MM.1S (cell line): Measurements from ENCODE around the gene AGO1.

Experiments used
- DNase-seq: peaks from one replicate; pipeline ENCODE4 v3.0.0-alpha.2; 2015
- H2AFZ ChIP-seq: fragments of 300-600 bp; sonication (generic); 2 replicates; pipeline ENCODE4 v1.6.0; 2016; ENCODE audit warnings: antibody characterized with exemption, low read length
- H3F3A ChIP-seq: fragments of 300-600 bp; sonication (generic); 2 replicates; pipeline ENCODE4 v1.6.1; 2016; ENCODE audit warnings: mild to moderate bottlenecking, antibody characterized with exemption, low read length, moderate library complexity, mixed read lengths; ENCODE audit not compliant: insufficient read depth
- H3K27ac ChIP-seq: fragments of 300-600 bp; sonication (generic); 2 replicates; pipeline ENCODE4 v1.5.1; 2016; ENCODE audit warnings: mild to moderate bottlenecking, low read length
- H3K27me3 ChIP-seq: fragments of 300-600 bp; sonication (generic); replicated peaks from 2 replicates; pipeline ENCODE4 v1.6.0; 2016; ENCODE audit warnings: low read length; ENCODE audit not compliant: insufficient read depth
- H3K36me3 ChIP-seq: fragments of 300-600 bp; sonication (generic); replicated peaks from 2 replicates; pipeline ENCODE4 v1.6.1; 2016; ENCODE audit warnings: mild to moderate bottlenecking, low read length, mixed read lengths; ENCODE audit not compliant: insufficient read depth
- H3K4me1 ChIP-seq: fragments of 300-600 bp; sonication (generic); 2 replicates; pipeline ENCODE4 v1.6.1; 2016; ENCODE audit warnings: low read length, mixed read lengths
- H3K4me2 ChIP-seq: fragments of 300-600 bp; sonication (generic); 2 replicates; pipeline ENCODE4 v1.6.0; 2016; ENCODE audit warnings: low read depth, low read length
- H3K4me3 ChIP-seq: fragments of 300-600 bp; sonication (generic); 2 replicates; pipeline ENCODE4 v1.5.1; 2016; ENCODE audit warnings: low read length, mixed read lengths
- H3K79me2 ChIP-seq: fragments of 300-600 bp; sonication (generic); 2 replicates; pipeline ENCODE4 v1.6.1; 2016; ENCODE audit warnings: mixed run types, low read length, mixed read lengths
- H3K9ac ChIP-seq: fragments of 300-600 bp; sonication (generic); 2 replicates; pipeline ENCODE4 v1.6.1; 2016; ENCODE audit warnings: low read length, mixed read lengths
- H3K9me2 ChIP-seq: fragments of 300-600 bp; sonication (generic); replicated peaks from 2 replicates; pipeline ENCODE4 v1.6.1; 2016; ENCODE audit warnings: mild to moderate bottlenecking, low read length, mixed read lengths; ENCODE audit not compliant: insufficient read depth
- H3K9me3 ChIP-seq: fragments of 300-600 bp; sonication (generic); replicated peaks from 2 replicates; pipeline ENCODE4 v1.6.1; 2016; ENCODE audit warnings: mild to moderate bottlenecking, low read length, mixed read lengths; ENCODE audit not compliant: insufficient read depth
- H4K20me1 ChIP-seq: fragments of 300-600 bp; sonication (generic); 2 replicates; pipeline ENCODE4 v1.6.1; 2016; ENCODE audit warnings: mild to moderate bottlenecking, low read length, moderate library complexity, mixed read lengths; ENCODE audit not compliant: insufficient read depth
- CTCF ChIP-seq: fragments of 300-600 bp; sonication (generic); IDR thresholded peaks from 2 replicates; pipeline ENCODE4 v1.5.1; 2016; ENCODE audit warnings: antibody characterized with exemption, low read length, mixed read lengths
- EZH2 ChIP-seq: fragments of 300-600 bp; sonication (generic); optimal IDR thresholded peaks from 2 replicates; pipeline ENCODE3; 2017; ENCODE audit warnings: low read depth, mild to moderate bottlenecking, antibody characterized with exemption, low read length, mixed read lengths
- EZH2phosphoT487 ChIP-seq: fragments of 300-600 bp; sonication (generic); IDR thresholded peaks from 2 replicates; pipeline ENCODE4 v1.6.1; 2018; ENCODE audit warnings: antibody characterized with exemption, low read length

The AGO1 gene

GRCh38 chr1:35881850-35882273 lies 1.1 kb upstream of the AGO1 start:
- DNase-seq: no peak
- no peak overlapping the region for H3K4me3 ChIP-seq
- H4K20me1 ChIP-seq: no peaks in the 10 kb centered on the region
- H3K9ac ChIP-seq: no peak overlapping the region
- 0 out of 2 replicates have a peak, but pooled peaks cover 3% of the 10 kb centered on the region for H3K4me1 ChIP-seq
- no peak overlapping the region for H3K4me2 ChIP-seq
- no peaks in the 10 kb centered on the region for H3K9me3 ChIP-seq
- no peaks in the 10 kb centered on the region for H3K36me3 ChIP-seq
- no peaks in the 10 kb centered on the region for H3K27me3 ChIP-seq
- peaks cover 23% of the 10 kb centered on the region for H3K79me2 ChIP-seq
- H3K9me2 ChIP-seq: no peaks in the 10 kb centered on the region
- H3F3A ChIP-seq: 0 out of 2 replicates have a peak, but pooled peaks cover 4% of the 10 kb centered on the region
- TF ChIP-seq CTCF: no peak
- no peak for TF ChIP-seq EZH2
- no peak for TF ChIP-seq EZH2phosphoT487
- H3K27ac ChIP-seq: no peak overlapping the region
- H2AFZ ChIP-seq: no peak overlapping the region

GRCh38 chr1:35882586-35882944 lies 444 bp upstream of the AGO1 start:
- no peaks in the 10 kb centered on the region for H3K27me3 ChIP-seq
- no peak for DNase-seq
- H3K27ac ChIP-seq: no peak overlapping the region
- H3K36me3 ChIP-seq: no peaks in the 10 kb centered on the region
- TF ChIP-seq CTCF (no peak), EZH2 (no peak), EZH2phosphoT487 (no peak)
- H3K4me3 ChIP-seq: peak overlapping the region; percentile 24; the same call in 1 of the 2 replicates
- peak overlapping the region; percentile 75 for H2AFZ ChIP-seq
- no peaks in the 10 kb centered on the region for H3K9me2 ChIP-seq
- H3K4me2 ChIP-seq: peak overlapping the region; percentile 52
- H3F3A ChIP-seq: 0 out of 2 replicates have a peak, but pooled peaks cover 4% of the 10 kb centered on the region
- no peaks in the 10 kb centered on the region for H3K9me3 ChIP-seq
- no peak overlapping the region for H3K9ac ChIP-seq
- no peaks in the 10 kb centered on the region for H4K20me1 ChIP-seq
- H3K79me2 ChIP-seq: peaks cover 23% of the 10 kb centered on the region
- 0 out of 2 replicates have a peak, but pooled peaks cover 3% of the 10 kb centered on the region for H3K4me1 ChIP-seq

GRCh38 chr1:35883635-35884101 lies 659 bp downstream of the AGO1 start:
- H3K4me1 ChIP-seq: 0 out of 2 replicates have a peak, but pooled peaks cover 3% of the 10 kb centered on the region
- TF ChIP-seq CTCF: no peak
- no peak for TF ChIP-seq EZH2phosphoT487
- TF ChIP-seq EZH2: no peak
- peak overlapping the region; percentile 99 for H2AFZ ChIP-seq
- 0 out of 2 replicates have a peak, but pooled peaks cover 4% of the 10 kb centered on the region for H3F3A ChIP-seq
- DNase-seq: no peak
- no peaks in the 10 kb centered on the region for H3K36me3 ChIP-seq
- H3K9me2 ChIP-seq: no peaks in the 10 kb centered on the region
- H3K27ac ChIP-seq: no peak overlapping the region
- peak overlapping the region; percentile 86 for H3K9ac ChIP-seq
- no peaks in the 10 kb centered on the region for H3K9me3 ChIP-seq
- H3K4me3 ChIP-seq: peak overlapping the region; percentile 100
- no peaks in the 10 kb centered on the region for H4K20me1 ChIP-seq
- no peaks in the 10 kb centered on the region for H3K27me3 ChIP-seq
- H3K79me2 ChIP-seq: peaks cover 23% of the 10 kb centered on the region
- peak overlapping the region; percentile 95 for H3K4me2 ChIP-seq
